ENCODE measurements around the gene SNAP47. TPM values are rescaled to one million over a fixed set of nuclear protein-coding genes. Genes with fewer than 3 reads are reported as not detected.

The SNAP47 gene
- total RNA-seq, 1 donor from 2014 or later, result 45.9 TPM

DNA sequence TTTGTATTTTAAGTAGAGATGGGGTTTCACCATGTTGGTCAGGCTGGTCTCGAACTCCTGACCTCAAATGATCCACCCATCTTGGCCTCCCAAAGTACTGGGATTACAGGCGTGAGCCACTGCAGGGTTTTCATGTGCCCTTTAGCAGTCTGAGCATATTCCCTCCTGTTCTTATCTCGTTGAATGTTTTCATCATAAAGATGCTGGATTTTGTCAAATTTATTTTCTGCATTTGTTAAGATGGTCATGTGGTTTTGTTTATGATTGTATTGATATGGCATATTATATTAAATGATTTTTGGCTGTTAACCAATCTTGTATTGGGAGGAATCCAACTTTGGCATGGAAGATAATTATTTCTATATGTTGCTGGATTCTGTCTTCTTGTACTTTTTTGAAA is 8.9 kb upstream of the SNAP47 start:
- DNase-seq, result no peak
- no peaks in the 10 kb centered on the region for H3K27me3 ChIP-seq (ENCODE audit: low read depth)
- TF ChIP-seq, protein P1, sequence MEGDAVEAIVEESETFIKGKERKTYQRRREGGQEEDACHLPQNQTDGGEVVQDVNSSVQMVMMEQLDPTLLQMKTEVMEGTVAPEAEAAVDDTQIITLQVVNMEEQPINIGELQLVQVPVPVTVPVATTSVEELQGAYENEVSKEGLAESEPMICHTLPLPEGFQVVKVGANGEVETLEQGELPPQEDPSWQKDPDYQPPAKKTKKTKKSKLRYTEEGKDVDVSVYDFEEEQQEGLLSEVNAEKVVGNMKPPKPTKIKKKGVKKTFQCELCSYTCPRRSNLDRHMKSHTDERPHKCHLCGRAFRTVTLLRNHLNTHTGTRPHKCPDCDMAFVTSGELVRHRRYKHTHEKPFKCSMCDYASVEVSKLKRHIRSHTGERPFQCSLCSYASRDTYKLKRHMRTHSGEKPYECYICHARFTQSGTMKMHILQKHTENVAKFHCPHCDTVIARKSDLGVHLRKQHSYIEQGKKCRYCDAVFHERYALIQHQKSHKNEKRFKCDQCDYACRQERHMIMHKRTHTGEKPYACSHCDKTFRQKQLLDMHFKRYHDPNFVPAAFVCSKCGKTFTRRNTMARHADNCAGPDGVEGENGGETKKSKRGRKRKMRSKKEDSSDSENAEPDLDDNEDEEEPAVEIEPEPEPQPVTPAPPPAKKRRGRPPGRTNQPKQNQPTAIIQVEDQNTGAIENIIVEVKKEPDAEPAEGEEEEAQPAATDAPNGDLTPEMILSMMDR (IDR thresholded peaks at IDR 0.05; ENCODE audit: borderline replicate concordance), result no peak
- H3K27ac ChIP-seq (replicated peaks), result no peak overlapping the region
- H3K4me3 ChIP-seq, result no peak overlapping the region
- peaks cover 19% of the 10 kb centered on the region for H3K9me3 ChIP-seq (replicated peaks)
- intact Hi-C loops (cut with micrococcal nuclease), result no loop called here
- H3K4me1 ChIP-seq, result peaks cover 34% of the 10 kb centered on the region
- no peaks in the 10 kb centered on the region for H3K36me3 ChIP-seq

DNA sequence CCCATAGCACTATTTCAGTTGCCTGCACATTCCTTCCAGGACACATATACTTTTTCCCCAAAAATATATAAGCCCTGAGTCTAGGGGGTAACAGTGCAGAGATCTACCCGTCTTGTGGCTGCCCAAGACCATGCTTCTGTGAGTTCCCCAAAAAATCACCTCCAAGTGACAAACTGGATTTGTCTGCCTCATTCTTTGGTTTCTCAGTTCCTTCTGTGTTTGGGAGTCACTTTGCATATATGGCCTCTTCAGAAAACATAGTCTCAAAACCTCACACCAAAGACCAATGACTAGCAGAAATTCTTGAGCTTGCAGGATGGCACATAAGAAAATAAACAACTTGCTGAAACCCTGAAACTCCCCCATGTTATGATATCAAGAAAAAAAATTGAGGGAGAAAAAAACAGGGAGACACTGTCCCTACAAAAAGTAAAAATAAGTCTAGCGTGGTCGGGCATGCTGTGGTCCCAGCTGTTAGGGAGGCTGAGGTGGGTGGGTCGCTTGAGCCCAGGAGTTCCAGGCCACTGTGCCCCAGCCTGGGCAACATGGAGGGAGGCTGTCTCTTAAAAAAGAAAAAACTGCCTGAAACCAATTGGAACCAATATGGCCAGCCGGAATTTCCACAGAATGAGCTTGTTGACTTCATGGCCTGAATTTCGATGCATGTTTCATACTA is 8.2 kb upstream of the SNAP47 start:
- H3K4me3 ChIP-seq, result no peak overlapping the region
- peaks cover 6% of the 10 kb centered on the region for H3K36me3 ChIP-seq
- peaks cover 34% of the 10 kb centered on the region for H3K4me1 ChIP-seq
- peaks cover 12% of the 10 kb centered on the region for H3K9me3 ChIP-seq (replicated peaks)
- TF ChIP-seq, protein P1 (IDR thresholded peaks at IDR 0.05; ENCODE audit: borderline replicate concordance), result no peak
- intact Hi-C loops (cut with micrococcal nuclease), result no loop called here
- no peak for DNase-seq
- no peak overlapping the region for H3K27ac ChIP-seq (replicated peaks)
- H3K27me3 ChIP-seq (ENCODE audit: low read depth), result no peaks in the 10 kb centered on the region

DNA sequence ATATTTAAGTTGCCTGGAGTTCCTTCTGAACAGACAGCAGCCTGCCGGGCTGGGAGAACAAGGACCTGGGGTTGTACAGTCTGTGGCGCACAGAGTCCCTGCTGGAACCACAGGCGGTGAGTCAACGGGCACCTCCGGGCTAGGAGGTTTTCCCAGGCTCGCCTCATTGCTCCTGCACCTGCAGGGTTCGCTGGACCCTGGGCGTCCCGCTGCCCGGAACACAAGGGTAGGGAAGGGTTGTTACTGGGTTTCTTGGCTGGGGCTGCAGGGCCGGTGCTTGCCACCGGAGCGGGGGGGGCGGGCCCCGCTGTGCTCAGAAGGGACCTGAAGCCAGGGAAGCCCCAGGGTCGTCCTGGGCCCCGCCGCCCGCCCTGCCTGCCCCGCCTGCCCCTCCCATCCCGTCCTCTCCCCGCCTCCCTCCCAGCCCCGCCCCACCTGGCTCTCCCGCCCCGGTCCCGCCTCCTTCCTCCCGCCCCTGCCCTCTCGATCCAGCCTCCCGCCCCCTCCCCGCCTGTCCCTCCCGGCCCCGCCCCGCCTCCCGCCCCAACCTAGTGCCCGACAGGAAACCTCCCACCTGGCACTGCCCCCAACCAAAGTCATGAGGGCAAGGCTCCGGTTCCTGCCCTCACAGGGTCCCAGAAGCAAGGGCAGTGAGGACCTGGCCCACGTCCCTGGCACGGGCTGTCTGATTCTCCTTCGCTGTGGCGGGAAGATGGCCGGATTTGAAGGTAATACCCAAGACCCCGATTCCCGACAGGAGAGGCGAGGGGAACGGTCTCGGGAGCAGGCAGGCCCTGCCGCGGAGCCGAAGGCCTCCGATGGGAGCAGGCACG is 7.0 kb upstream of the SNAP47 start:
- DNase-seq, result peak; percentile 83
- Histone ChIP-seq H3K27ac (replicated peaks) (peak overlapping the region; percentile 85), H3K4me1 (peaks cover 34% of the 10 kb centered on the region), H3K36me3 (peaks cover 17% of the 10 kb centered on the region), H3K27me3 (ENCODE audit: low read depth) (no peaks in the 10 kb centered on the region), H3K9me3 (replicated peaks) (no peaks in the 10 kb centered on the region), H3K4me3 (peak overlapping the region; percentile 73)
- TF ChIP-seq, protein P1 (IDR thresholded peaks at IDR 0.05; ENCODE audit: borderline replicate concordance), result no peak
- intact Hi-C loops (cut with micrococcal nuclease), result no loop called here

DNA sequence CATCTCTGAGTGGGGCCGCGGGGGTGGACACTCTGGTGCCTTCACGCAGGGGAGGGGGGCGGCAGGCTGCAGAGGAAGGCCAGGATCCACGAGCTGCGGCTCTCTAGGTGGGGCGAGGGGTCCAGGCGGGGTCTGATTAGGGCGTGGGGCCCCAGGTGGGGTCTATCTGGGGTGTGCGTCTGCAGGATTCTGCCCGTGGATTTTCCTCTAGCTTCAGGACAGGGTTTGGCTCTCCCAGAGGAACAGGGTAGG is 6.4 kb upstream of the SNAP47 start:
- Histone ChIP-seq H3K27ac (replicated peaks) (peak overlapping the region; percentile 85), H3K4me1 (peaks cover 38% of the 10 kb centered on the region), H3K4me3 (peak overlapping the region; percentile 73), H3K36me3 (peaks cover 17% of the 10 kb centered on the region), H3K9me3 (replicated peaks) (no peaks in the 10 kb centered on the region), H3K27me3 (ENCODE audit: low read depth) (no peaks in the 10 kb centered on the region)
- intact Hi-C loops (cut with micrococcal nuclease), result no loop called here
- TF ChIP-seq, protein P1 (IDR thresholded peaks at IDR 0.05; ENCODE audit: borderline replicate concordance), result no peak
- no peak for DNase-seq

DNA sequence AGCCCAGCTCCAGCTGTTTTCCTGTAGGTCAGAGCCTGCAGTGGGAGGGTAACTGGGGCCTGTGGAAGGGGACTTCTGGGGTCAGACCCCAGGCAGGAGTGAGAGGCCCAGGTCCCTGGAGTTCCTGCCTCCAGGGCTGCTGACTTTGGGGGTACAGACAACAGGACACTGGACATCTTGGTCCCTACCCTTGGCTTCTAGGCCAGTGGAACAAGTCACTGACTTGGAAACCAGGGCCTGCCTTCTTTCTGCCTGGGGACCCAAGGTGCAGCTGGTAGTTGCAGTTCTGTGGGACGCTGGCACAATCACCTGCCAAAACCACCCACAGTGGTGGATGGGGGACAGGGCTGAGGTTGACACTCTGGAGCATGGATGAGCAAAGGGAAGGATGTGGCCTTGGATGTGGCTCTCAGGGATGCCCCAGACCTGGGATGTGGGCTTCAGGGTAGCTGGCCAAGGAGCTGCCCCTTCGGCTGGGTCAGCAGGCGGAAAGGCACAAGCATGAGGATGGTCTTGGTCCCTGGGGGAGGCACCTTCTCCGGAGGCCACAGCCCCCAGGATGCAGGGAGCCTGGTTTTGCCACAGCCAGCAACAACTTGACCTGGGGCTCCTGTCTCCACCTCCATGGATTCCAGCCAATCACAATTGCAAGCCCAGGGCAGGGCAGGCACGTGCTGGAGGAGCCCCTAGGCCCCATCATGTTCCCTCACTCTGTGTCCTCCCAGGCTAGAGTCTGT is 5.9 kb upstream of the SNAP47 start:
- peaks cover 43% of the 10 kb centered on the region for H3K4me1 ChIP-seq
- H3K27me3 ChIP-seq (ENCODE audit: low read depth), result no peaks in the 10 kb centered on the region
- H3K4me3 ChIP-seq, result peak overlapping the region; percentile 73
- TF ChIP-seq, protein P1 (IDR thresholded peaks at IDR 0.05; ENCODE audit: borderline replicate concordance), result no peak
- DNase-seq, result no peak
- peak overlapping the region; percentile 85 for H3K27ac ChIP-seq (replicated peaks)
- peaks cover 17% of the 10 kb centered on the region for H3K36me3 ChIP-seq
- intact Hi-C loops (cut with micrococcal nuclease), result no loop called here
- no peaks in the 10 kb centered on the region for H3K9me3 ChIP-seq (replicated peaks)

All from left ventricle myocardium inferior (tissue), 1 donor.